ENCODE measurements around the gene STK31. TPM values are rescaled to one million over a fixed set of nuclear protein-coding genes. Genes with fewer than 3 reads are reported as not detected.

STK31 gene
- polyA plus RNA-seq, 2 of the 4 experiments (the other 2 are of a cell fraction), result 2.3 to 3.9 TPM

DNA sequence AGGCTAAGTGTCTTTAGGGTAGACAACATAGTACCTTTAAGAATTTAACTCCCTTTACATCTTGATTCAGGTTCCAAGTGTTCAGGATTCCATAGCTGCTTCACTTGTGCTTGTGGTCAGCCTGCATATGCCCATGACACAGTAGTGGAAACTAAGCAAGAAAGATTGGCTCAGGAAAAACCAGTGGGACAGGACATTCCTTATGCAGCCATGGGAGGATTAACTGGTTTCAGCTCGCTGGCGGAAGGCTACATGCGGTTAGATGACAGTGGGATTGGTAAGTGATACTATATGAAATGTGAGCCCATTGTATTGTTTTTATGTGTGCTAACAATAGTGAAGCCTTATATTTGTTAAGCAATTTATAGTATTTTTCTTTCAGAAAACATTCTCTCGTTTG, 18.7 kb upstream of the STK31 start:
- CTCF ChIA-PET, result interaction anchor here (0.9 to 1.3 kb wide), 2 partner anchors 11 to 145 kb away, joined by 3 read pairs; no protein-coding TSS in a partner anchor
- ATAC-seq (no peak), DNase-seq (ENCODE audit: low read depth in 1 of 2, low spot score in 1 of 2) (no peak), FAIRE-seq (no peak)
- TF ChIP-seq PHF8 (IDR thresholded peaks at IDR 0.05; ENCODE audit: borderline replicate concordance, low read depth), result no peak
- H3K27ac ChIP-seq, result no peak overlapping the region
- no peaks in the 10 kb centered on the region for H3K4me1 ChIP-seq
- WGBS (ENCODE audit: missing lambda C conversion rate), result 73% methylated on average over 4 of the region's 4 CpGs
- H3K9me3 ChIP-seq, result no peaks in the 10 kb centered on the region
- POLR2A ChIA-PET, result no interaction called here
- no peak overlapping the region for H3K4me2 ChIP-seq
- no peak overlapping the region for H3K4me3 ChIP-seq

GRCh38 chr7:23693224-23693623, 16.8 kb upstream of the STK31 start:
- ATAC-seq (no peak), DNase-seq (ENCODE audit: low read depth in 1 of 2, low spot score in 1 of 2) (no peak), FAIRE-seq (no peak)
- H3K9me3 ChIP-seq, result no peaks in the 10 kb centered on the region
- TF ChIP-seq FOSL2 (IDR thresholded peaks at IDR 0.05) (no peak), FOSL2 (CRISPR knock-in tag; IDR thresholded peaks at IDR 0.05) (no peak), NPAS2 (CRISPR knock-in tag; IDR thresholded peaks at IDR 0.05; ENCODE audit: borderline replicate concordance) (no peak)
- no peak overlapping the region for H3K27ac ChIP-seq
- CTCF ChIA-PET, result interaction anchor here (0.6 to 1.4 kb wide), 4 partner anchors 9 to 146 kb away, joined by 3 to 4 read pairs (median 4); no protein-coding TSS in a partner anchor
- no peaks in the 10 kb centered on the region for H3K4me1 ChIP-seq
- POLR2A ChIA-PET, result no interaction called here
- H3K4me3 ChIP-seq, result no peak overlapping the region
- H3K4me2 ChIP-seq, result no peak overlapping the region

- CTCF ChIA-PET, result interaction anchor here (0.6 to 6.3 kb wide), 16 partner anchors 12 to 783 kb away, joined by 3 to 42 read pairs (median 3); partner anchors contain the start of genes FAM221A and STK31
- Histone ChIP-seq H3K4me3 (no peak overlapping the region), H3K4me2 (no peak overlapping the region), H3K27ac (no peak overlapping the region), H3K9me3 (no peaks in the 10 kb centered on the region), H3K4me1 (no peaks in the 10 kb centered on the region)
- DNase-seq (ENCODE audit: low read depth in 1 of 2, low spot score in 1 of 2) (peak; percentile 55 to 85), FAIRE-seq (no peak), ATAC-seq (peak; percentile 95 to 99)
- WGBS (ENCODE audit: missing lambda C conversion rate), result 5% methylated on average over 5 of the region's 7 CpGs
- POLR2A ChIA-PET, result no interaction called here
- TF ChIP-seq RAD21 (conservative IDR thresholded peaks at IDR 0.05 in 1 of 2, IDR thresholded peaks at IDR 0.05 in 1 of 2) (peak; percentile 58 to 75), POLR2AphosphoS2 (conservative IDR thresholded peaks at IDR 0.05; ENCODE audit: low read length) (no peak), MAX (IDR thresholded peaks at IDR 0.05) (peak; percentile 62), HOXB13 (CRISPR knock-in tag; IDR thresholded peaks at IDR 0.05; ENCODE audit: low read depth) (no peak), SMC3 (IDR thresholded peaks at IDR 0.05) (peak; percentile 62)
- TF ChIP-seq, protein P1, sequence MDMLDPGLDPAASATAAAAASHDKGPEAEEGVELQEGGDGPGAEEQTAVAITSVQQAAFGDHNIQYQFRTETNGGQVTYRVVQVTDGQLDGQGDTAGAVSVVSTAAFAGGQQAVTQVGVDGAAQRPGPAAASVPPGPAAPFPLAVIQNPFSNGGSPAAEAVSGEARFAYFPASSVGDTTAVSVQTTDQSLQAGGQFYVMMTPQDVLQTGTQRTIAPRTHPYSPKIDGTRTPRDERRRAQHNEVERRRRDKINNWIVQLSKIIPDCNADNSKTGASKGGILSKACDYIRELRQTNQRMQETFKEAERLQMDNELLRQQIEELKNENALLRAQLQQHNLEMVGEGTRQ (IDR thresholded peaks at IDR 0.05), result no peak
- TF ChIP-seq, protein P2, sequence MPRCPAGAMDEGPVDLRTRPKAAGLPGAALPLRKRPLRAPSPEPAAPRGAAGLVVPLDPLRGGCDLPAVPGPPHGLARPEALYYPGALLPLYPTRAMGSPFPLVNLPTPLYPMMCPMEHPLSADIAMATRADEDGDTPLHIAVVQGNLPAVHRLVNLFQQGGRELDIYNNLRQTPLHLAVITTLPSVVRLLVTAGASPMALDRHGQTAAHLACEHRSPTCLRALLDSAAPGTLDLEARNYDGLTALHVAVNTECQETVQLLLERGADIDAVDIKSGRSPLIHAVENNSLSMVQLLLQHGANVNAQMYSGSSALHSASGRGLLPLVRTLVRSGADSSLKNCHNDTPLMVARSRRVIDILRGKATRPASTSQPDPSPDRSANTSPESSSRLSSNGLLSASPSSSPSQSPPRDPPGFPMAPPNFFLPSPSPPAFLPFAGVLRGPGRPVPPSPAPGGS (IDR thresholded peaks at IDR 0.05), result no peak
- TF ChIP-seq, protein P3, sequence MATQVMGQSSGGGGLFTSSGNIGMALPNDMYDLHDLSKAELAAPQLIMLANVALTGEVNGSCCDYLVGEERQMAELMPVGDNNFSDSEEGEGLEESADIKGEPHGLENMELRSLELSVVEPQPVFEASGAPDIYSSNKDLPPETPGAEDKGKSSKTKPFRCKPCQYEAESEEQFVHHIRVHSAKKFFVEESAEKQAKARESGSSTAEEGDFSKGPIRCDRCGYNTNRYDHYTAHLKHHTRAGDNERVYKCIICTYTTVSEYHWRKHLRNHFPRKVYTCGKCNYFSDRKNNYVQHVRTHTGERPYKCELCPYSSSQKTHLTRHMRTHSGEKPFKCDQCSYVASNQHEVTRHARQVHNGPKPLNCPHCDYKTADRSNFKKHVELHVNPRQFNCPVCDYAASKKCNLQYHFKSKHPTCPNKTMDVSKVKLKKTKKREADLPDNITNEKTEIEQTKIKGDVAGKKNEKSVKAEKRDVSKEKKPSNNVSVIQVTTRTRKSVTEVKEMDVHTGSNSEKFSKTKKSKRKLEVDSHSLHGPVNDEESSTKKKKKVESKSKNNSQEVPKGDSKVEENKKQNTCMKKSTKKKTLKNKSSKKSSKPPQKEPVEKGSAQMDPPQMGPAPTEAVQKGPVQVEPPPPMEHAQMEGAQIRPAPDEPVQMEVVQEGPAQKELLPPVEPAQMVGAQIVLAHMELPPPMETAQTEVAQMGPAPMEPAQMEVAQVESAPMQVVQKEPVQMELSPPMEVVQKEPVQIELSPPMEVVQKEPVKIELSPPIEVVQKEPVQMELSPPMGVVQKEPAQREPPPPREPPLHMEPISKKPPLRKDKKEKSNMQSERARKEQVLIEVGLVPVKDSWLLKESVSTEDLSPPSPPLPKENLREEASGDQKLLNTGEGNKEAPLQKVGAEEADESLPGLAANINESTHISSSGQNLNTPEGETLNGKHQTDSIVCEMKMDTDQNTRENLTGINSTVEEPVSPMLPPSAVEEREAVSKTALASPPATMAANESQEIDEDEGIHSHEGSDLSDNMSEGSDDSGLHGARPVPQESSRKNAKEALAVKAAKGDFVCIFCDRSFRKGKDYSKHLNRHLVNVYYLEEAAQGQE (IDR thresholded peaks at IDR 0.05), result no peak
- TF ChIP-seq, protein P4, sequence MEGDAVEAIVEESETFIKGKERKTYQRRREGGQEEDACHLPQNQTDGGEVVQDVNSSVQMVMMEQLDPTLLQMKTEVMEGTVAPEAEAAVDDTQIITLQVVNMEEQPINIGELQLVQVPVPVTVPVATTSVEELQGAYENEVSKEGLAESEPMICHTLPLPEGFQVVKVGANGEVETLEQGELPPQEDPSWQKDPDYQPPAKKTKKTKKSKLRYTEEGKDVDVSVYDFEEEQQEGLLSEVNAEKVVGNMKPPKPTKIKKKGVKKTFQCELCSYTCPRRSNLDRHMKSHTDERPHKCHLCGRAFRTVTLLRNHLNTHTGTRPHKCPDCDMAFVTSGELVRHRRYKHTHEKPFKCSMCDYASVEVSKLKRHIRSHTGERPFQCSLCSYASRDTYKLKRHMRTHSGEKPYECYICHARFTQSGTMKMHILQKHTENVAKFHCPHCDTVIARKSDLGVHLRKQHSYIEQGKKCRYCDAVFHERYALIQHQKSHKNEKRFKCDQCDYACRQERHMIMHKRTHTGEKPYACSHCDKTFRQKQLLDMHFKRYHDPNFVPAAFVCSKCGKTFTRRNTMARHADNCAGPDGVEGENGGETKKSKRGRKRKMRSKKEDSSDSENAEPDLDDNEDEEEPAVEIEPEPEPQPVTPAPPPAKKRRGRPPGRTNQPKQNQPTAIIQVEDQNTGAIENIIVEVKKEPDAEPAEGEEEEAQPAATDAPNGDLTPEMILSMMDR (IDR thresholded peaks at IDR 0.05), result peak; percentile 71
Observed at GRCh38 chr7:23696916-23697441, 13.0 kb upstream of the STK31 start.

Measured in A549 (cell line).